Vagina (tissue), 2 donors: ENCODE data around the gene HSBP1L1.

Experiments used
- POLR2AphosphoS5 ChIP-seq, 2 donors: sonication (generic); formaldehyde crosslinking; IDR thresholded peaks; one replicate each; pipeline ENCODE4 v1.9.0; 2017; ENCODE audit warnings: antibody characterized with exemption in 2 of 2, mild to moderate bottlenecking in 2 of 2, low read depth in 1 of 2; ENCODE audit not compliant: insufficient read depth in 1 of 2
- TF ChIP-seq, protein P1 (sequence below), 3 experiments: fragments of 450-650 bp in 2 of 3; fragments of 200-600 bp in 1 of 3; sonication (generic) in 1 of 3; IDR thresholded peaks; one replicate each; pipeline ENCODE4 v1.5.1; 2017 to 2019; ENCODE audit warnings: antibody characterized with exemption in 3 of 3, mild to moderate bottlenecking in 2 of 3, moderate library complexity in 2 of 3

DNA sequence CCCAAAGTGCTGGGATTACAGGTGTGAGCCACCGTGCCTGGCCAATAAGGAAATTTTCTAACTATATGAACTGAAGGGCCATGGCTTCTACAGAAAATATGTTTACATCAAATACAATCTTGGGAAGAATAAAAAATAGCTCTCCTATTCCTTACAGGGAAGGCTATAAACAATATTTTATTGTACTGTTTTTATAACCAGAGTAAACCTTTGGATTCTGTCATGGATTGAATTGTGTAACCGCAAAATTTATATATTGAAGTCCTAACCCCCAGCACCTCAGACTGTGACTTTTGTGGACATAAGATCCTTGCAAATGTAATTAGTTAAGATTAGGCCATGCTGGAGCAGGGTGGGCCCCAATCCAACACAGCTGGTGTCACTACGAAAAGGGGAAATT lies 8.3 kb downstream of the HSBP1L1 start:
- TF ChIP-seq, protein P1, sequence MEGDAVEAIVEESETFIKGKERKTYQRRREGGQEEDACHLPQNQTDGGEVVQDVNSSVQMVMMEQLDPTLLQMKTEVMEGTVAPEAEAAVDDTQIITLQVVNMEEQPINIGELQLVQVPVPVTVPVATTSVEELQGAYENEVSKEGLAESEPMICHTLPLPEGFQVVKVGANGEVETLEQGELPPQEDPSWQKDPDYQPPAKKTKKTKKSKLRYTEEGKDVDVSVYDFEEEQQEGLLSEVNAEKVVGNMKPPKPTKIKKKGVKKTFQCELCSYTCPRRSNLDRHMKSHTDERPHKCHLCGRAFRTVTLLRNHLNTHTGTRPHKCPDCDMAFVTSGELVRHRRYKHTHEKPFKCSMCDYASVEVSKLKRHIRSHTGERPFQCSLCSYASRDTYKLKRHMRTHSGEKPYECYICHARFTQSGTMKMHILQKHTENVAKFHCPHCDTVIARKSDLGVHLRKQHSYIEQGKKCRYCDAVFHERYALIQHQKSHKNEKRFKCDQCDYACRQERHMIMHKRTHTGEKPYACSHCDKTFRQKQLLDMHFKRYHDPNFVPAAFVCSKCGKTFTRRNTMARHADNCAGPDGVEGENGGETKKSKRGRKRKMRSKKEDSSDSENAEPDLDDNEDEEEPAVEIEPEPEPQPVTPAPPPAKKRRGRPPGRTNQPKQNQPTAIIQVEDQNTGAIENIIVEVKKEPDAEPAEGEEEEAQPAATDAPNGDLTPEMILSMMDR (IDR thresholded peaks at IDR 0.05) = no peak
- TF ChIP-seq POLR2AphosphoS5 (IDR thresholded peaks at IDR 0.05; ENCODE audit: insufficient read depth in 1 of 2, low read depth in 1 of 2) = no peak
